RWPE2 (cell line): ENCODE measurements around the gene FOSL2.

ENCODE experiments used
- ATAC-seq: fragments of 200-7000 bp; cut with Tn5 transposase; 3 replicates; pipeline ENCODE4 v1.9.1; 2021; ENCODE audit warnings: low read depth
- DNase-seq: peaks from one replicate; pipeline ENCODE4 v3.0.0-alpha.2; 2020; ENCODE audit warnings: low spot score
- H3K27ac ChIP-seq: fragments of 450-650 bp; 2 replicates; pipeline ENCODE4 v1.5.1; 2017; ENCODE audit warnings: mild to moderate bottlenecking; ENCODE audit not compliant: poor library complexity, severe bottlenecking
- H3K27me3 ChIP-seq: fragments of 250-450 bp; sonication (Bioruptor Pico); 2 replicates; pipeline ENCODE4 v1.5.1; 2021; ENCODE audit warnings: mild to moderate bottlenecking, moderate library complexity; ENCODE audit not compliant: insufficient read depth, poor library complexity, severe bottlenecking
- H3K36me3 ChIP-seq: fragments of 250-450 bp; sonication (Bioruptor Pico); 2 replicates; pipeline ENCODE4 v1.5.1; 2020; ENCODE audit warnings: low read depth, mild to moderate bottlenecking, moderate library complexity
- H3K4me1 ChIP-seq: fragments of 250-450 bp; sonication (Bioruptor Pico); 2 replicates; pipeline ENCODE4 v1.5.1; 2021; ENCODE audit warnings: mild to moderate bottlenecking, moderate library complexity; ENCODE audit not compliant: insufficient read depth, poor library complexity, severe bottlenecking
- H3K4me3 ChIP-seq: fragments of 250-450 bp; sonication (Bioruptor Pico); 2 replicates; pipeline ENCODE4 v1.5.1; 2021; ENCODE audit warnings: mild to moderate bottlenecking, moderate library complexity; ENCODE audit not compliant: severe bottlenecking
- H3K9me3 ChIP-seq: fragments of 250-450 bp; sonication (Bioruptor Pico); 2 replicates; pipeline ENCODE4 v1.5.1; 2021; ENCODE audit warnings: mild to moderate bottlenecking, moderate library complexity; ENCODE audit not compliant: severe bottlenecking
- TF ChIP-seq, protein P1 (sequence below): fragments of 450-650 bp; IDR thresholded peaks from one replicate; pipeline ENCODE4 v1.5.1; 2017; ENCODE audit warnings: mild to moderate bottlenecking, moderate library complexity; ENCODE audit not compliant: poor library complexity, severe bottlenecking

The FOSL2 gene

DNA sequence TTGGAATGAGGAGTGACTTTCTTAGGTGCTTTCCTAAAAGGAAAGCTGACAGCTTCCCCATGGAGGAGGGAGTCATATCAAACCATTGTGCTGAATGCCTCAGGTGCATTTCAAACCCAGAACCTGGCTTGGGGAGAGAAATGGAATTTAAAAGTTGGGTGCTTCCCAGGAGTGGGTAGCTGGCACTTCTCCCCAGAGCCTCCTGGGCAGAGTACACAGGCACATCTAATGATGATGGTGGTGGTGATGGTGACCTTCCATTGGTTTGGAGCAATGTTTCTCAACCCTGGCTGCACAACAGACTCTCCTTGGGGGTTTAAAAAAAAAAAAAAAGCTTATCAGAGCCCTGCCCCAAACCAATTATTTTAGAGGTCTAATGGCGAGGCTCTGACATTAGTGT lies 8.3 kb downstream of the FOSL2 start:
- TF ChIP-seq, protein P1, sequence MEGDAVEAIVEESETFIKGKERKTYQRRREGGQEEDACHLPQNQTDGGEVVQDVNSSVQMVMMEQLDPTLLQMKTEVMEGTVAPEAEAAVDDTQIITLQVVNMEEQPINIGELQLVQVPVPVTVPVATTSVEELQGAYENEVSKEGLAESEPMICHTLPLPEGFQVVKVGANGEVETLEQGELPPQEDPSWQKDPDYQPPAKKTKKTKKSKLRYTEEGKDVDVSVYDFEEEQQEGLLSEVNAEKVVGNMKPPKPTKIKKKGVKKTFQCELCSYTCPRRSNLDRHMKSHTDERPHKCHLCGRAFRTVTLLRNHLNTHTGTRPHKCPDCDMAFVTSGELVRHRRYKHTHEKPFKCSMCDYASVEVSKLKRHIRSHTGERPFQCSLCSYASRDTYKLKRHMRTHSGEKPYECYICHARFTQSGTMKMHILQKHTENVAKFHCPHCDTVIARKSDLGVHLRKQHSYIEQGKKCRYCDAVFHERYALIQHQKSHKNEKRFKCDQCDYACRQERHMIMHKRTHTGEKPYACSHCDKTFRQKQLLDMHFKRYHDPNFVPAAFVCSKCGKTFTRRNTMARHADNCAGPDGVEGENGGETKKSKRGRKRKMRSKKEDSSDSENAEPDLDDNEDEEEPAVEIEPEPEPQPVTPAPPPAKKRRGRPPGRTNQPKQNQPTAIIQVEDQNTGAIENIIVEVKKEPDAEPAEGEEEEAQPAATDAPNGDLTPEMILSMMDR = no peak
- DNase-seq (no peak), ATAC-seq (no peak)
- H3K4me3 ChIP-seq = no peak overlapping the region
- H3K27ac ChIP-seq = peak overlapping the region; percentile 94
- H3K9me3 ChIP-seq = no peaks in the 10 kb centered on the region
- H3K4me1 ChIP-seq = peaks cover 47% of the 10 kb centered on the region
- no peaks in the 10 kb centered on the region for H3K27me3 ChIP-seq
- peaks cover 100% of the 10 kb centered on the region for H3K36me3 ChIP-seq

DNA sequence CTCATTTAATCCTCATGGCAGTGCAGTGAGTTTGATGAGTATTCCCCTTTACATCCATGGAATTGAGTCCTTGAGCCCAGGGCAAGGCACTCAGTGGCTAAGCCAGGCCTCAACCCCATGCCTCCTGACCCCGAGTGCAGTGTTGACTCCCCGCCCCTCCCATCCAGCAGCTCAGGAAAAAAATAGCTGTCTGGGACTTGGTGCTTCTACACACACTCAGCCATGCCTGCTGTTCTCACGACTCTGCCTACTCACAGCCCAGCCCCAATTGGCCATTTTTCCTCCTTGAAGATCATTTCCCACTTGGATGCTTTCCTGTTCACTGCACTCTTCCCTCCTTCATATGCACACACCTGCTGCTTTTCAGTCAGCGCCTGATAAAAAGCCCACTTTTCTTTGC lies 8.8 kb downstream of the FOSL2 start:
- ATAC-seq = no peak
- TF ChIP-seq, protein P1 = no peak
- no peaks in the 10 kb centered on the region for H3K9me3 ChIP-seq
- H3K4me3 ChIP-seq = no peak overlapping the region
- H3K4me1 ChIP-seq = peaks cover 49% of the 10 kb centered on the region
- peaks cover 100% of the 10 kb centered on the region for H3K36me3 ChIP-seq
- H3K27ac ChIP-seq = peak overlapping the region; percentile 94
- no peak for DNase-seq
- H3K27me3 ChIP-seq = no peaks in the 10 kb centered on the region

DNA sequence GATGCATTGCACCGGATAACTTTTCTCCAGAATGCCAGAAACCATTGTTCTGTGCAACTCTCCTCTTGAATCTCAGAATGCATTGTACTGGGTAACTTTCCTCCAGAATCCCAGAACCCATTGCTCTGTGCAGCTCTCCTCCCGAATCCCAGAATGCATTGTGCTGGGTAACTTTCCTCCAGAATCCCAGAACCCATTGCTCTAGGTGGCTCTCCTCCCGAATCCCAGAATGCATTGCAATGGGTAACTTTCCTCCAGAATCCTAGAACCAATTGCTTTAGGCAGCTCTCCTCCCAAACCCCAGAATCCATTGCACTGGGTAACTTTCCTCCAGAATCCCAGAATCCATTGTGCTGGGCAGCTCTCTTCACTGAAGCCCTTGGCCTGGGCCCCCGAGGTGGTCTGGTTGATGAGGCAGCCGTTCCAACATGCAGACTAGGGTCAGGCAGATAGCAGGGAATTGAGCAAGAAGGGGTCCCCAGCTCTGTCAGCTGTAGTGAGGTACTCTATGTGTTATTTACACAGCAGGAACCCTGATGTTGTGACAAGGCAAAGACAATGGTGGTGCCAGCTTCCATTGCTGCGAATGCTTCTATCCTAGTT lies 9.4 kb downstream of the FOSL2 start:
- Histone ChIP-seq H3K9me3 (no peaks in the 10 kb centered on the region), H3K4me1 (peaks cover 49% of the 10 kb centered on the region), H3K36me3 (peaks cover 100% of the 10 kb centered on the region), H3K27ac (peak overlapping the region; percentile 94), H3K4me3 (no peak overlapping the region), H3K27me3 (no peaks in the 10 kb centered on the region)
- TF ChIP-seq, protein P1 = no peak
- no peak for DNase-seq
- no peak for ATAC-seq

DNA sequence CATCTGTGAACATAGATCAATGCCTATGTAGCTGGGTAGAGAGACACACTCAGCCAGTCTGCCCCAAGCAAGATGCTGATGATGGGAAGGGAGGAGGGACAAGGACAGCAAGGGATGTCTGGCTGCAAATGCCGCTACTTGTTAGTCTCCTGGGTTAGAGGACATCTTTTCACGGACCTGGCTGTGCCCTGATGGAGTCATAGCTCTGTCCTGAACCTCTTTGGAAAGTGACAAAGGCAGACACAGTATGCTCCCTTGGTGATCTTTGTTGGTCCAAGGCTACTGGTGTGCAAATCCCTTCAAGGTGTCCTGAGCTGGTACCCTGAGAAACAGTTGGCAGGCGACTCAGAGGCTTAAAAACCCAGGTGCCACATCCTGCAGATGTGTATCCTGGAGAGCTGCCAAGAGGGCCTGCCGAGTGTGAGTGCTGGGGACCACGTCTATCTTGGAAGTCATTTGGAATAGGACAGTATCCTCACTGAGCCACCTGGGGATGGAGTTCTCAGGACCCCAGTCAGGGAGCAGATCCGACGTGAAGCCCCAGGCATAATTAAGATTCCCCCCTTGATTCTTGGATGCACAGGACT lies 10.8 kb downstream of the FOSL2 start:
- Histone ChIP-seq H3K4me3 (no peak overlapping the region), H3K36me3 (peaks cover 100% of the 10 kb centered on the region), H3K27ac (peak overlapping the region; percentile 94), H3K27me3 (no peaks in the 10 kb centered on the region), H3K9me3 (no peaks in the 10 kb centered on the region), H3K4me1 (peaks cover 49% of the 10 kb centered on the region)
- DNase-seq (no peak), ATAC-seq (no peak)
- TF ChIP-seq, protein P1 = no peak

DNA sequence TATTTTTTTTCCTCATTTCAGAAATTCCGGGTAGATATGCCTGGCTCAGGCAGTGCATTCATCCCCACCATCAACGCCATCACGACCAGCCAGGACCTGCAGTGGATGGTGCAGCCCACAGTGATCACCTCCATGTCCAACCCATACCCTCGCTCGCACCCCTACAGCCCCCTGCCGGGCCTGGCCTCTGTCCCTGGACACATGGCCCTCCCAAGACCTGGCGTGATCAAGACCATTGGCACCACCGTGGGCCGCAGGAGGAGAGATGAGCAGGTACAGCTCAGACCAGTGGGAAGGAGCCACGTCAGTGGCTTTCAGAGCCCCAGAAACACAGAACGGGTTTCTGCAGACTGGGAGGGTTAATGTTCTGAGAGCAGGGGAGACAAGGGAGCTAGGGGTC lies 11.4 kb downstream of the FOSL2 start:
- DNase-seq (no peak), ATAC-seq (no peak)
- Histone ChIP-seq H3K27me3 (no peaks in the 10 kb centered on the region), H3K4me1 (peaks cover 50% of the 10 kb centered on the region), H3K27ac (peak overlapping the region; percentile 94), H3K36me3 (peaks cover 100% of the 10 kb centered on the region), H3K4me3 (no peak overlapping the region), H3K9me3 (no peaks in the 10 kb centered on the region)
- TF ChIP-seq, protein P1 = no peak
